Measurements from ENCODE around the gene DAPK1.

DAPK1 gene

GRCh38 chr9:87596862-87597261, 99.2 kb downstream of the DAPK1 start:
- DNase-seq, result no peak

DNA sequence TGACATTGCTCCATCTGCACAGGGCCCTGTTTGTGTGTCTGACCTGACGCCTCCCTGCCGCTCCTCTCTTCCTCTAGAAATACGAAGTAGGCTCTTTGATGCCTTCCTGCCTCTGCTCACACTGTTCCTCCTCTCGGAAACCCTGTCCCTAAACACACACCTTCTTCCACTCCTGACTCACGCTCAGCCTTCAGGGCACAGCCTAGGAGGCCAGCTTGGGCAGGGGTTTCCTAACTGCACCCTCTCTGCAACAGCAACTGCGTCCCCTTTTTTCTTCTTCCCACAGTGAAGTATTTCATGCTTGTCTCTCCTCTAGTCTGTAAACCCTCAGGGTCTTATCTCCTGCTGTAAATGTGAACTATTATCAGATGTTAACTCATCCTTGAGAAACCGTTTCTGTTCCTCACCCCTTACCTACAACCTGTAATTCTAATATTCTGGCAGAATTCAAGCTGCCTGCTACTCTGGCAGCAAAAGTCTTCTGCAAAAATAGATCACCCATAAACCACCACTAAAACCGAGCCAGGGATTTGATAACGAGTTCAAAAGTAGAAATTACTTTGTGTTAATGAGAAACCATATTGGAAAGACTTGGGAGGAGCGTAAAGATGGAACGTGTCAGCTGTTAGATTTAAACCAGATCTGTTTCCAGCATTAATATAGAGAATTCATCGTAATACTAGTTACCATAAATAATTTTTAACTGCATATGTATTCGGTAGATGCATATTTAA, 100.2 kb downstream of the DAPK1 start:
- DNase-seq, result no peak

DNA sequence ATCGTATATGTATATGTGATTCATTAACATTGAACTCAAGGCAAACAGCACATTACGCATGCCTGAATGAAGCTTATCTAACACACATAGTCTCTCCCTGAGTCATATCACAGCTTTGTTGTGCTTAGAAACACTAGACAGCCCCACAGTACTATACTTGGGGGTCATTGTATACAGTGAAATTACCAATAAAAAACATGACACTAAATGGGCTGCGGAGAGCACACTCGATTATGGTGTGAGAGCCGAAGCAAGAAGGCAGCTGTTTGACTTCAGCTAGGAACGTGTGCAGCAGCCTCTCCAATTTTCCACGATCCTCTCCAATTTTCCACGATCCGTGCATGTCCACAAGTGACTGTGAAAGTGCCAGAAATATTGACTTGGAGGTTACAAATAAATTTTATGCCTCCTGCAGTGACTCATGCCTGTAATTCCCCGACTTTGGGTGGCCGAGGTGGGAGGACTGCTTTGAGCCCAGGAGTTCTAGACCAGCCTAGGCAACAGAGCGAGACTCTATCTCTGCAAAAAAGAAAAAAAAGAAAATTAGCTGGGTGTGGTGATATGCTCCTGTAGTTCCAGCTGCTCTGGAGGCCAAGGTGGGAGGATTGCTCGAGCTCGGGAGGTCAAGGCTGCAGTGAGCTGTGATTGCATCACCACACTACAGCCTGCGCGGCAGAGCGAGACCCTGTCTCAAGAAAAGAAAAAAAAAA, 102.4 kb downstream of the DAPK1 start:
- no peak for DNase-seq

DNA sequence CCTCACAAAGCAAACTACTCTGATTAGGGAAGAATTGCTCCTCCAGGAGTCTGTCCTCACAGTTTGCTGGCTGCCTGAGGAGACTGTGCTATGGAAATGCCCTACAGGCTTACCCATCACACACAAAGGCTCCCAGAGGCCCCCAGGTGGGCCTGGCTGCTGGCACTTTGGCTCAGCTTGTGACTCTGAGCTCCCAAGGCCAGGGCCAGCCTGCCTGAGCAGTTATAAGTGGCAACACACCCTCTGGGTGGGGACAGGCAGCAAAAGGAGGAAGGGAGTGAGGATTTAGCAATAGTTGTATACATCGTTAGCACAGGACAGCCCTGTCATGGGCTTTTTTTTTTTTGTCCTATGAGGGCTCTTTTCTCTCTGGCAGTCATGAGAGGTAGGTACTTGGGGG, 103.5 kb downstream of the DAPK1 start:
- DNase-seq, result no peak

DNA sequence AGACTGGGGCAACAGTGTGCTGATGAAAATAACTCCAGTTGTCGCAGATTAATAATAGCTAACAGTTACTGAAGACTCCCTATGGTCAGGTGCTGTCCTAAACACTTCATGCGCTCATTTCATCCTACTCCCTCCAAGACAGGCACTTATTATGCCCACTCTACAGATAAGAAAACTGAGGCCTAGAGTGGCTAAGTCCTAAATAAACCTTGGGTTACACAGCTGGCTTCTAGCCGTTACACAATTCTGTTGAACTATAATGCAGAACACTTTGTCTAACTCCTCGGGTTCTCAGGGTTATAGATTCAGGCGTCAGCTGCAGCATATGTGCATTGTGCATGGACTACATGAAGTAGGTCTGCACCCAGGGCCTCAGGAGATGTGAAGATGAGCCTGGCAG, 103.9 kb downstream of the DAPK1 start:
- DNase-seq, result no peak

DNA sequence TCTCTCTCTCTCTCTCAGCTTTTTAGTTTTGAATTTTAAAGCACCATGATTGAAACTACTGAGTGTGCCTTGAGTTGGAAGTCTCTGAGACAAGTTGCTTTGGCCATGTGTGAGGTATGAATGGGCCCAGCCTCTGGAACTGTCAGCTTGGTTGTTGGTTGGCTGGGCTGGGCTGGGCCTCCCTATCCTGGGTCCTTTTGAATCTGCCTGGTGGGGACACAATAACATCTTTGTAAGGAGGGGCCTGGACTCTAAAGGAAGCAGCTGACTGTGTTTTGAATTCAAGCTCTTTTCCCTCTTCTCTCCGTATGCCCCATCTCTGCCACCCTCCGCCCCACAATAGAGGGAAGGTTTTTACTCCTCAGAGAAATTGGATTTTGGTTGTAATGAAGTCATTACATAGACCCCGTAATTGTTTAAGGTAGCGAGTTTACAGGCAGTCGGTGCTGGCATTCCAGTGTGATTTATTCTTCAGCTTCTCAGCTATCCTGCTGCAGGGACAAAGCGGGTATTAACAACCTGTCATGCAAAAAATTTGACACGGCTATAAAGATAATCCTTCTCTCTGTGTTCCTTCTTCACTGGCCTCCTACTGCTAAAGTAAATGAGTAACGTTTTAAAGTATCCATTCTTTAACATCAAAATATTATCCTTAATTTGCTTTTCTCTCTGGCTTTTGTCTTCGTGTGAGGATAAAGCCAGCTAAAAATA, 105.4 kb downstream of the DAPK1 start:
- DNase-seq, result no peak

DNA sequence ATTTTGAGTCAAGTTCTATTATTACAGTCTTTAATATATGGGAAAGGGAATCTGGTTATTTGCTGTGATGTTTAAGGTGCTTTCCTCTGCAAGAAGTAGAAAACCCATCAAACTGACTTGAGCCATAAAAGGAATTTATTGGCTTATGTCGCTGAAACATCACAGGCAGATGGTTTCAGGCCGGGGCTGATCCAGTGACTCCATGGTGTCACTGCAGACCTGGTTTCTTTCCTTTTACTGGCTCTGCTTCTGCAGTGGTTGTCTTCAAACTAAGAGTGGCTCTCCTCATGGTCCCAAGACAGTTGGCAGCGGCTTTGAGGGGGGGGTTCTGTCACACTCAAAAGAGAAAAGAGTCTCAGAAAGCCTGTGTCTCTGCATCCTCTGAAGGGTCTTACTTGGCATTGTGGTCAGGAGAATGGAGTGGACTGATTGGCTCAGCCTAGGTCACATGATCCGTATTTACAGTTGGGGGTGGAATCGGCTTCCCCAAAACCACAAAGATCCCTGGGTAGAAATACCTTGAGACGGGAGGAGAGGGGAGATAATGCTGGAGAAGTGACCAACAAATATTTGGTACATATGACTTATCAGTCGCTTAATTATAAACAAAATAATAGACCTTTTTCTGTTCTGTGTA, 106.3 kb downstream of the DAPK1 start:
- no peak for DNase-seq

DNA sequence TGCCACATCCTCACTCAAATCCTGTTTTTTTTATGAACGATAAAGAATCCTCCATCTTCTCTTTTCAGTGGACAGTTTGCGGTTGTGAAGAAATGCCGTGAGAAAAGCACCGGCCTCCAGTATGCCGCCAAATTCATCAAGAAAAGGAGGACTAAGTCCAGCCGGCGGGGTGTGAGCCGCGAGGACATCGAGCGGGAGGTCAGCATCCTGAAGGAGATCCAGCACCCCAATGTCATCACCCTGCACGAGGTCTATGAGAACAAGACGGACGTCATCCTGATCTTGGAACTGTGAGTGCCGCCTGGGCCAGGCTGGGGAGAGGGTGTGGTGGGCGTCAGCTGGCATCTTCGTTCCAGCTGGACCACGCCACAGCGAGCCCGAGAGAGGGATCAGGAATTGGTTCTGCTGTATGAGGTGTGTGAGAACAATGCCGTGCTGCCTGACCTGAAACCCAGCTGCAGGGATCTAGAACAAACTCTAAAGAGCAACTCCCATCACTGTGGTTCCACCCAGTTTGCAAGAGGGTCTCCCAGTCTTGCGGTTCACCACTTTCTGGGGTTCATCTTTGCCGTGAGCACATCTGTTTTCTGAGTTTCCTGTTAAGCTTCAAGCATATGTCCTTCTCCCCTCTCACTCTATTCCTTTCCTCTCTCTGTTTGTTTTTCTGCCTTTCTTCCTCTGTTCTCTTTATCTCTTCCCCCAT, 107.4 kb downstream of the DAPK1 start:
- no peak for DNase-seq

- DNase-seq, result no peak
Measured at GRCh38 chr9:87605676-87606075, 108.0 kb downstream of the DAPK1 start.

- DNase-seq, result no peak
Measured at GRCh38 chr9:87606841-87607521, 109.3 kb downstream of the DAPK1 start.

- no peak for DNase-seq
Measured at GRCh38 chr9:87607859-87608258, 110.2 kb downstream of the DAPK1 start.

- DNase-seq, result no peak
Measured at GRCh38 chr9:87609002-87609401, 111.3 kb downstream of the DAPK1 start.

DNA sequence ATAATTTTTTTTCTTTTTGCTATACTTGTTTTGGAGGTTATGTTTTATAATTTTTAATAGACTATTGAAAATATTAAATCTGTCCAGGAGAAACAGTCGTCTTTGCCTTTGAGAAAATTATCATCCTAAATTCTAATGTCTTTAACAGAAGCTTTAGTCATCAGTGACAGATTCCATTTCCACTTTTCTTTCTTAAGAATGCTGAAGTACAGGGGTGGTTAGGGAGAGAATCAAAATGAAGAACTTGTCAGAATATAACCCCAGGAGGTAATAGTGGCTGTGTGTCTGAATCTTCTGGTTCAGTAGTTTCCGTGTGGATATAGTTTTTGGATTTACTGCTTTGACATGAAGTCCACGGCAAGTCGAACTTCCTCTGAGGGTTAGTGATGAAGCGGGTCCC, 111.8 kb downstream of the DAPK1 start:
- DNase-seq, result no peak

DNA sequence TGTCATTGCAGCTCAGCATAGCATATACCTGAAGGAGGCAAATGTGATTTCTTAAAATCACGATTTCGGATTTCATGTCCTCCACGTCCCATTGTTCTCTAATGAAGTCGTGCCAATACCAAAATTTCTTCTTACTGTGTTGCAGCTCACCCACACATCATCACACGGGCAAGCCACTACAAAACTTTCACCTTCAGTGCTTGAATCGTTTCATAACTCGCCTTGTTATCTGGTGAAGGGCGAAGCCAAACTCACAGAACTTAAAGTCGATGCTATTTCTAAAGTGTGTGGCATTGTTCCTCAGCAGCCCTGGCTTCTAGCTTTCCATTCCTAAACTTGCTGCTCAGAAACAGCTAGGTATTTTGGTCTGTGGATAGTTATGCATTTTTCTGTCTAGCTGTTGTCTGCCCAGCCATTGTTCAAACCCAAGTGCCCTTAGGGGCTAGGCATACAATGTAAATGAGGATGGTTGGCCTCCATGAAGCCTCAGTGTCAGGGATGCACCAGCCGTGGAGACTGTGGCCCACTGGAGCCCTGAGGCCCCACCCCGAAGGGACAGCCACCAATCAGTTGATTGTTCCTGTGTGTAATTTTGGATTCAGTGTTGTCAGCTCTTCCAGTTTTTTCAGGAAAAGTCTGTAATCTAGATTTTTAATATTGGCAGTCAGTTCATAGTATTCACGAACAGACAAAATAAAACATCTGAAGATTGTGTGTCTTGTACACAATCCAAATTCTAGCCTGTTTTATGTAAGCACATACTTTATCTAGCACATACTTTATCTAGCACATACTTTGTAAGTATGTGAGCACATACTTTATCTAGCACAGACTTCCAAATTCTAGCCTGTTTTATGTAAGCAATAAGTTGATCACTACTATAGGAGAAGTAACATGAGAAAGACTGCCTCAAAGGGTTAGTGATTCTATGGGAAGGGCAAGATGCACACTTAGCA, 112.8 kb downstream of the DAPK1 start:
- DNase-seq, result no peak

GRCh38 chr9:87611776-87612175, 114.1 kb downstream of the DAPK1 start:
- DNase-seq, result no peak

- no peak for DNase-seq
Measured at GRCh38 chr9:87612536-87612935, 114.9 kb downstream of the DAPK1 start.

DNA sequence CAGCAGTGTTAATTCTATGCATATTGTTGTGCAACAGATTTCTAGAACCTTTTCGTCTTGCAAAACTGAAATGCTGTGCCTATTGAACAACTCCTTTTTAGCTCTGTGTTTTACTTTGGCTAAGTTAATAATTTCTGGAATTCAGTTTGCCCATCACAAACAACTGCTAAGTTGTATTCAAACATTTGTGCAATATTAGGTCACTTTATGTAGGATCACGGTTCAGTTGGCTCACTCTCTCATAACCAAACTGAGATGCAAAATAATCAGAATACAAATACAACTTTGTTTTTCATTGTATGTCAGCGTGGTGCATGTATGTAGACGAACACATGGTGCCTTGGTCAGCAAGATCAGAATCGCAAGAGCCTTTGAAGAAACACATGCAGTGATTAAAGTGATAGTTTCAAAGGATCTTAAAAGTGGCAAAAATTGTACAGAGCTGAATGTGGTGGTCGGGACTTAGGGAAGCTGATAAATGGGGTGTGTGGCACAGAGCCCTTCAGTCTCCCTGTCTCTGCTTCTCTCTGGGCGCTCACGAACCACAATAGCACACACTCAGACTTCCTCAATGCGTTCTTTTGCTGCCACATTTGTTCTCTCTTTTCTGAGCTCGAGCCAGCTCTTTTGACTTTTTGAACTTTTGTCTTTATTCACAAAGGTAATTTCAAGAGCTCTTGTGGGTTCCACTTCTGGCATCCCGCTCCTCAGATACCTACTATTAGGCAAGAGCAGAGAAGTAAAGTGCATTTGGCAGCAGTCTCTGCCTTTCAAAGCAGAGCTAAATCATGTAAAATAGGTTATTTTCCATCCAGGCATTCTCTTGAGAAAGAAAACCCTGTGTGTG, 115.8 kb downstream of the DAPK1 start:
- DNase-seq, result no peak

DNA sequence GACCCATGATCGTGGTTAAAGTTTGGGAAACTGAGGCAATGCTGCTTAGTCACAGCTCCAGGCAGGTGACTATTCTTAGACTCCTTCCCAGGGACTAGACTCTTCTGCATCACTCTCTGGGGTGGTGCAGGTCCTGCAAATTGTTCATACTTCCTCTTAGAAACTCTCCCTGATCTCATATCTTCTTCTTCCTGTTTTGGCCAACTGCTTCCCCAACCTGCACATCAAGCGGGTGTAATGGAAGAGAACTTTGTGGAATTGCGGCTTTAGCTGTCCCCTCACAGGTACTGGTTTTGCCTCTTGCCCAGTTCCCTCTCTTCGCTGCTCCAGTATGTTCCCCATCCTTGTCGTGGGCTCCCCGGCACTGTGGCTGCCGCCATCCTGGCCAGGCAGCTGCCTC, 116.7 kb downstream of the DAPK1 start:
- DNase-seq, result no peak

DNA sequence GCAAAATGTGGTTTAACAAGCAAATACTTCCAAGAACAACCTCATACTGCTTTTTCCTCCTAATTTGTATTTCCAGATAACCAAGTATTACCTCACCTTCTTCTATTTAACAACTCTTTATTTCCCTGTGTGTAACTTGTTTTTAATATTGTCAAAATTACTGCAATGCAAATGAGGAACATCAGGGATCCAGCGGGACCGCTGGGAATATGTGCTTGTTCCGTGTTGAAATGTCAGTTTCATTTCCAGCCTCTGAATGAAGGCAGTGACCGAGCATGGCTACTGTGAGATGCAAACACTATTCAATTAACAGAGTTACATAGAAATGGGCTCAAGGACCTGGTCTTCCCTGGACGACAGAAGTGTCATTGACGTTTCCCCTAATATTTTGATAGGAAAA, 117.5 kb downstream of the DAPK1 start:
- no peak for DNase-seq

DNA sequence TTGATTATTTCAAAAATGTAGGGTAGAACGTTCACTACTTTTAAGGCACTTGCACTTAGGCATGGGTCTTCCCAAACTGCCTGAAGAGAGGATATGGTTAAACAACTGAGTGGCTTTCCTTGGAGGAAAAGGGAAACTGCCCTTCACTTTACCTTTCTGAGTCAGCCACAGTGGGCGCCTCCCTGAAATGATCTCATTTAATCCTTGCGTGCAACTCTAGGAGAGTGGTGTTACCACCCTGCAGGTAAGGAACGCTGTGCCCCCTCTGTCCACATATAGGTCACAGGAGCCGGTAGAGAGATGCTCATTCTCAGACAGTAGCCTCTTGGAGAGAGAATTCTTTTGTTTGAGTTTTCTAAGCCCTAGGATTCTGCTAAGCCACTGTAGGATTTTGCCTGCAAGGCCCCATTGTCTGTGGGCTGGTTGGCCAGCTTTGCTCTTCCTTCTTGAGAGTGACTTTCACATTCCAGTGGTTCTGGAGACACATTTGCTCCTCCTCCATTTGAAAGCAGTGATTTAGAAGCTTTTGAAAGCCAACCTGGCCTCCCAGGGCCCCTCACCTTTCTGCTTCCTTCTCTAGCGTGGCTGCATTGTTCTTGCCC, 118.0 kb downstream of the DAPK1 start:
- no peak for DNase-seq

Data from NCI-H1417 treated with DMSO at 0.1 percent for 48 hours (cell line).